GM18519 (cell line): ENCODE measurements around the gene MOB1A.

Source experiments
- ATAC-seq: cut with Tn5 transposase; IDR thresholded peaks from one replicate; pipeline ENCODE4 v1.9.1; 2021; ENCODE audit warnings: mild to moderate bottlenecking, moderate library complexity; ENCODE audit not compliant: unreplicated experiment, low FRiP score

The MOB1A gene

GRCh38 chr2:74109551-74109950 is 69.1 kb downstream of the MOB1A start:
- ATAC-seq = no peak

- ATAC-seq = no peak
Observed at GRCh38 chr2:74107071-74107470, 71.6 kb downstream of the MOB1A start.

- ATAC-seq = no peak
Observed at GRCh38 chr2:74105413-74105812, 73.3 kb downstream of the MOB1A start.

- no peak for ATAC-seq
Observed at GRCh38 chr2:74104839-74105238, 73.8 kb downstream of the MOB1A start.

GRCh38 chr2:74103763-74104162 is 74.9 kb downstream of the MOB1A start:
- ATAC-seq = no peak
